ENCODE data around the gene MARK3.

- no peak for TF ChIP-seq ZNF589 (CRISPR knock-in tag; conservative IDR thresholded peaks at IDR 0.05)
- no peak for TF ChIP-seq KLF16 (CRISPR knock-in tag; IDR thresholded peaks at IDR 0.05)
- TF ChIP-seq ZNF691 (CRISPR knock-in tag; IDR thresholded peaks at IDR 0.05; ENCODE audit: borderline replicate concordance, low read depth): no peak
- TF ChIP-seq GTF2F1 (IDR thresholded peaks at IDR 0.05; ENCODE audit: low read length): no peak
- no peak for TF ChIP-seq ZNF629 (CRISPR knock-in tag; conservative IDR thresholded peaks at IDR 0.05)
- TF ChIP-seq FOXA1 (IDR thresholded peaks at IDR 0.05): no peak
- no peak for TF ChIP-seq FOXA1 (CRISPR knock-in tag; IDR thresholded peaks at IDR 0.05)
- no peak for TF ChIP-seq POLR2A (IDR thresholded peaks at IDR 0.05; ENCODE audit: insufficient read depth in 1 of 2, low read depth in 2 of 2, low read length in 2 of 2)
These were observed 142.4 kb downstream of the MARK3 start for GRCh38 chr14:103527408-103528145.
